SK-N-SH treated with all-trans-retinoic acid at 6 μM for 48 hours (cell line): Measurements from ENCODE around the gene PSMD2.

Source experiments
- ATAC-seq: fragments of 200-7000 bp; cut with Tn5 transposase; 3 replicates; pipeline ENCODE4 v1.9.1; 2020; ENCODE audit warnings: mild to moderate bottlenecking, moderate library complexity
- ARNTL ChIP-seq: fragments of 450-650 bp; formaldehyde crosslinking; IDR thresholded peaks from 2 replicates; pipeline ENCODE4 v1.5.0; 2020; ENCODE audit warnings: low read depth, mild to moderate bottlenecking, moderate library complexity, borderline replicate concordance
- BACH2 ChIP-seq: fragments of 250-450 bp; sonication (Bioruptor Pico); IDR thresholded peaks from 2 replicates; pipeline ENCODE4 v1.9.0; 2021; ENCODE audit warnings: mild to moderate bottlenecking, borderline replicate concordance
- CREB5 ChIP-seq: fragments of 250-450 bp; sonication (Bioruptor Pico); IDR thresholded peaks from 2 replicates; pipeline ENCODE4 v1.5.1; 2020; ENCODE audit warnings: low read depth, mild to moderate bottlenecking, moderate library complexity
- CSDC2 ChIP-seq: fragments of 250-450 bp; sonication (Bioruptor Pico); IDR thresholded peaks from 2 replicates; pipeline ENCODE4 v1.5.0; 2020; ENCODE audit warnings: mild to moderate bottlenecking, moderate library complexity
- CSRNP3 ChIP-seq: fragments of 250-450 bp; sonication (Bioruptor Pico); IDR thresholded peaks from 2 replicates; pipeline ENCODE4 v1.5.1; 2021; ENCODE audit warnings: mild to moderate bottlenecking, moderate library complexity
- ESRRG ChIP-seq: fragments of 250-450 bp; sonication (Bioruptor Pico); IDR thresholded peaks from 2 replicates; pipeline ENCODE4 v1.6.1; 2021; ENCODE audit warnings: mild to moderate bottlenecking
- GLIS3 ChIP-seq: fragments of 250-450 bp; sonication (Bioruptor Pico); IDR thresholded peaks from 2 replicates; pipeline ENCODE4 v1.5.0; 2020; ENCODE audit warnings: mild to moderate bottlenecking, moderate library complexity
- ISL1 ChIP-seq: fragments of 250-450 bp; sonication (Bioruptor Pico); IDR thresholded peaks from 2 replicates; pipeline ENCODE4 v2.1.2; 2022; ENCODE audit warnings: mild to moderate bottlenecking, moderate library complexity
- OSR1 ChIP-seq: fragments of 250-450 bp; sonication (Bioruptor Pico); IDR thresholded peaks from 2 replicates; pipeline ENCODE4 v1.8.0; 2022; ENCODE audit warnings: moderate library complexity, mild to moderate bottlenecking, inconsistent platforms
- PATZ1 ChIP-seq: fragments of 250-450 bp; sonication (Bioruptor Pico); IDR thresholded peaks from 2 replicates; pipeline ENCODE4 v1.8.0; 2020; ENCODE audit warnings: mild to moderate bottlenecking, moderate library complexity, borderline replicate concordance
- PPARA ChIP-seq: fragments of 250-450 bp; sonication (Bioruptor Pico); IDR thresholded peaks from 2 replicates; pipeline ENCODE4 v1.5.0; 2020; ENCODE audit warnings: mild to moderate bottlenecking, borderline replicate concordance
- TCF4 ChIP-seq: fragments of 250-450 bp; sonication (Bioruptor Pico); IDR thresholded peaks from 2 replicates; pipeline ENCODE4 v1.8.0; 2021; ENCODE audit warnings: mild to moderate bottlenecking, moderate library complexity, borderline replicate concordance
- TOX ChIP-seq: fragments of 250-450 bp; sonication (Bioruptor Pico); IDR thresholded peaks from 2 replicates; pipeline ENCODE4 v1.8.0; 2021; ENCODE audit warnings: mild to moderate bottlenecking, moderate library complexity, borderline replicate concordance
- TSHZ2 ChIP-seq: fragments of 250-450 bp; sonication (Bioruptor Pico); IDR thresholded peaks from 2 replicates; pipeline ENCODE4 v1.5.0; 2020; ENCODE audit warnings: mild to moderate bottlenecking, moderate library complexity
- ZC3H10 ChIP-seq: fragments of 250-450 bp; sonication (Bioruptor Pico); IDR thresholded peaks from 2 replicates; pipeline ENCODE4 v1.5.1; 2021; ENCODE audit warnings: mild to moderate bottlenecking, moderate library complexity
- ZFP30 ChIP-seq: fragments of 450-650 bp; formaldehyde crosslinking; IDR thresholded peaks from 2 replicates; pipeline ENCODE4 v1.5.0; 2022; ENCODE audit warnings: mild to moderate bottlenecking, moderate library complexity
- ZNF565 ChIP-seq: fragments of 450-650 bp; formaldehyde crosslinking; conservative IDR thresholded peaks from 2 replicates; pipeline ENCODE4 v1.5.0; 2020; ENCODE audit warnings: low read depth, mild to moderate bottlenecking, moderate library complexity
- ZNF70 ChIP-seq: fragments of 450-650 bp; formaldehyde crosslinking; IDR thresholded peaks from 2 replicates; pipeline ENCODE4 v1.5.0; 2020; ENCODE audit warnings: mild to moderate bottlenecking, moderate library complexity
- ZNF8 ChIP-seq: fragments of 450-650 bp; formaldehyde crosslinking; IDR thresholded peaks from 2 replicates; pipeline ENCODE4 v1.5.0; 2020; ENCODE audit warnings: mild to moderate bottlenecking, moderate library complexity
- TF ChIP-seq, protein P1 (sequence below): fragments of 250-450 bp; sonication (Bioruptor Pico); IDR thresholded peaks from 2 replicates; pipeline ENCODE4 v1.8.0; 2021; ENCODE audit warnings: low read depth, mild to moderate bottlenecking, moderate library complexity, borderline replicate concordance

The PSMD2 gene

GRCh38 chr3:184289426-184289938 lies 9.6 kb upstream of the PSMD2 start:
- TF ChIP-seq CSDC2 (no peak), ZC3H10 (CRISPR knock-in tag) (no peak), TOX (CRISPR knock-in tag) (no peak), ZNF8 (CRISPR knock-in tag) (no peak), OSR1 (no peak), CREB5 (no peak), GLIS3 (CRISPR knock-in tag) (no peak), BACH2 (no peak), ZNF70 (CRISPR knock-in tag) (no peak), PATZ1 (CRISPR knock-in tag) (no peak), ISL1 (CRISPR knock-in tag) (no peak), TCF4 (CRISPR knock-in tag) (no peak), CSRNP3 (CRISPR knock-in tag) (no peak), ARNTL (CRISPR knock-in tag) (no peak), ZFP30 (no peak), PPARA (no peak)
- TF ChIP-seq, protein P1, sequence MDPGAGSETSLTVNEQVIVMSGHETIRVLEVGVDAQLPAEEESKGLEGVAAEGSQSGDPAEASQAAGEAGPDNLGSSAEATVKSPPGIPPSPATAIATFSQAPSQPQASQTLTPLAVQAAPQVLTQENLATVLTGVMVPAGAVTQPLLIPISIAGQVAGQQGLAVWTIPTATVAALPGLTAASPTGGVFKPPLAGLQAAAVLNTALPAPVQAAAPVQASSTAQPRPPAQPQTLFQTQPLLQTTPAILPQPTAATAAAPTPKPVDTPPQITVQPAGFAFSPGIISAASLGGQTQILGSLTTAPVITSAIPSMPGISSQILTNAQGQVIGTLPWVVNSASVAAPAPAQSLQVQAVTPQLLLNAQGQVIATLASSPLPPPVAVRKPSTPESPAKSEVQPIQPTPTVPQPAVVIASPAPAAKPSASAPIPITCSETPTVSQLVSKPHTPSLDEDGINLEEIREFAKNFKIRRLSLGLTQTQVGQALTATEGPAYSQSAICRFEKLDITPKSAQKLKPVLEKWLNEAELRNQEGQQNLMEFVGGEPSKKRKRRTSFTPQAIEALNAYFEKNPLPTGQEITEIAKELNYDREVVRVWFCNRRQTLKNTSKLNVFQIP: no peak
- ATAC-seq: peak; percentile 75

DNA sequence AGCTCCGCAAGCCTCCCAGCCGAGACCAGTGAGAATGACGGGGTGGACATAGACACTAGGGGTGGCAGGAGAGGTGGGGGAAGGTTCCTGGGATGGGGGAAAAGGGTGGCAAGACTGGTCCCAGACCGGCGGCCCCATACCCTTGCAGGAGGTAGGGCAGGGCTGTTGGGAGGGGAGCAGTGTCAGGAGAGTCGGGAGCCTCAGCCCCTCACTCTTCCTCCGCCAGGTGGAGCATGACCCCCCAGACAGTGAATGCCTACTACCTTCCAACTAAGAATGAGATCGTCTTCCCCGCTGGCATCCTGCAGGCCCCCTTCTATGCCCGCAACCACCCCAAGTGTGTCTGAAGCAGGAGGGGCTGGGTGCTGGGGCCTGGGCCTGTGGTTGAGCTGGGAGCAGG lies 8.7 kb upstream of the PSMD2 start:
- no peak for TF ChIP-seq CSRNP3 (CRISPR knock-in tag)
- TF ChIP-seq CSDC2: no peak
- TF ChIP-seq ZNF70 (CRISPR knock-in tag): no peak
- no peak for TF ChIP-seq PATZ1 (CRISPR knock-in tag)
- no peak for TF ChIP-seq ESRRG (CRISPR knock-in tag)
- TF ChIP-seq ZNF565 (CRISPR knock-in tag): no peak
- no peak for TF ChIP-seq ISL1 (CRISPR knock-in tag)
- no peak for ATAC-seq

DNA sequence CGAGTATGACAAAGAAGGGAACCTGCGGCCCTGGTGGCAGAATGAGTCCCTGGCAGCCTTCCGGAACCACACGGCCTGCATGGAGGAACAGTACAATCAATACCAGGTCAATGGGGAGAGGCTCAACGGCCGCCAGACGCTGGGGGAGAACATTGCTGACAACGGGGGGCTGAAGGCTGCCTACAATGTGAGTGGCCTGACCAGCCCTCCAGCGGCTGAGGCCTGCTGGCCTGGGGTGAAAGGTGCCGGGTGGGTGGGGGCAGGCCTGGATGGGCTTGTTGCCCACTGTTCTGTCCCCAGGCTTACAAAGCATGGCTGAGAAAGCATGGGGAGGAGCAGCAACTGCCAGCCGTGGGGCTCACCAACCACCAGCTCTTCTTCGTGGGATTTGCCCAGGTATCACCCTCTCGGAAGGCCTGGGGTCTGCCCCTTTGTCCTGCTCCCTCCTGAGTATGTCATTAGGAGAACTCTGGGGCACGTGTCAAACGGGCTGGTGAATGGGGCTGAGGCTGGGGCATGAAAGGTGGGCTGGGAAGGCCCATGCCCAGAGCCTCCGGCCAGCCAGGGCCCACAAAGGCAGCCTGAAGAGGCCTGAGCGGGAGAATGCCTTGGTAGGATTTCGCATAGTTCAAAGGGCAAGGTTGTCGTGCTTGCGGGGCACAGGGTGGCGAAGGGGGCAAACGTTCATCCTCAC lies 7.8 kb upstream of the PSMD2 start:
- ATAC-seq: no peak
- TF ChIP-seq OSR1 (no peak), PPARA (no peak), TOX (CRISPR knock-in tag) (no peak), PATZ1 (CRISPR knock-in tag) (no peak), ISL1 (CRISPR knock-in tag) (no peak), ARNTL (CRISPR knock-in tag) (no peak), ZNF8 (CRISPR knock-in tag) (no peak), TSHZ2 (CRISPR knock-in tag) (no peak), BACH2 (no peak), CREB5 (no peak)
